NCI-H1930 (cell line): ENCODE measurements around the gene SIPA1.

Experiments used
- DNase-seq, 2 experiments: peaks; one replicate each; lab custom pipeline; 2025; lab: John Stamatoyannopoulos, UW

The SIPA1 gene

GRCh38 chr11:65643971-65644370 lies 6.1 kb downstream of the SIPA1 start:
- no peak for DNase-seq

- no peak for DNase-seq
These were observed 6.9 kb downstream of the SIPA1 start for GRCh38 chr11:65644837-65645236.

DNA sequence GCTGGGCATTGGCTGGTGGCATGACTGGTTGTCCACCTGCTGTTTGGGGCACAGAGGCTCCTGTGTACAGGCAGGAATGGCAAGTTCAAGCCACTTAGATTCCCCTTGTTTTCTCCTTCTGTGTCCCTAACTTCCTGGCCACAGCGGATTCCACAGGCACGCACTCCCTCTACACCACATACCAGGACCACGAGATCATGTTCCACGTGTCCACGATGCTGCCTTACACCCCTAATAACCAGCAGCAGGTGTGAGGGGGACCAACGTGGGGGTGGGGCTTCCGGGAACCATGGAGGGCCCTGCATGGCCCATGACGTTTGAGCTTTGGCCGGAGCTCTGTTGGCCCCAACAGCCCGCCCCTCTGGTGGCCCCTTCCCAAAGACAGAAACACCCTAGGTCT lies 7.8 kb downstream of the SIPA1 start:
- DNase-seq, result no peak

GRCh38 chr11:65646288-65646957 lies 8.5 kb downstream of the SIPA1 start:
- no peak for DNase-seq

GRCh38 chr11:65646958-65647701 lies 9.2 kb downstream of the SIPA1 start:
- peak; percentile 40 to 65 for DNase-seq

DNA sequence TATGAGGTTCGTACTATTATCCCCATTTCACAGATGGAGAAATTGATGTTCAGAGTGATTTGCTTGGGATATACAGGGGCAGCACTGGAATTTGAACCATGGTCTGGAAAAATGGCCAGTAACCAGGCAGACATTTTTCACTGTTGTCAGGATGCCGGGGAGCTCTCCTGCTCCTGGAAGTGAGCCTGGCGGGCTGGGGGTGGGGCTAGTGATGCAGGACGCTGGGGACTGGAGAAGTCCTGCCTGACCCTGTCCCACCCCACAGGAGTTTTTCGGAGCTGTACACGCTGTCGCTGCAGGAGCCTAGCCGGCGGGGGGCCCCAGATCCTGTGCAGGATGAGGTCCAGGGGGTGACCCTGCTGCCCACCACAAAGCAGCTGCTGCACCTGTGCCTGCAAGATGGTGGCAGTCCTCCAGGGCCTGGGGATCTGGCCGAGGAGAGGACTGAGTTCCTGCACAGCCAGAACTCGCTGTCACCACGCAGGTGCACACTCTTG lies 11.1 kb downstream of the SIPA1 start:
- no peak for DNase-seq

DNA sequence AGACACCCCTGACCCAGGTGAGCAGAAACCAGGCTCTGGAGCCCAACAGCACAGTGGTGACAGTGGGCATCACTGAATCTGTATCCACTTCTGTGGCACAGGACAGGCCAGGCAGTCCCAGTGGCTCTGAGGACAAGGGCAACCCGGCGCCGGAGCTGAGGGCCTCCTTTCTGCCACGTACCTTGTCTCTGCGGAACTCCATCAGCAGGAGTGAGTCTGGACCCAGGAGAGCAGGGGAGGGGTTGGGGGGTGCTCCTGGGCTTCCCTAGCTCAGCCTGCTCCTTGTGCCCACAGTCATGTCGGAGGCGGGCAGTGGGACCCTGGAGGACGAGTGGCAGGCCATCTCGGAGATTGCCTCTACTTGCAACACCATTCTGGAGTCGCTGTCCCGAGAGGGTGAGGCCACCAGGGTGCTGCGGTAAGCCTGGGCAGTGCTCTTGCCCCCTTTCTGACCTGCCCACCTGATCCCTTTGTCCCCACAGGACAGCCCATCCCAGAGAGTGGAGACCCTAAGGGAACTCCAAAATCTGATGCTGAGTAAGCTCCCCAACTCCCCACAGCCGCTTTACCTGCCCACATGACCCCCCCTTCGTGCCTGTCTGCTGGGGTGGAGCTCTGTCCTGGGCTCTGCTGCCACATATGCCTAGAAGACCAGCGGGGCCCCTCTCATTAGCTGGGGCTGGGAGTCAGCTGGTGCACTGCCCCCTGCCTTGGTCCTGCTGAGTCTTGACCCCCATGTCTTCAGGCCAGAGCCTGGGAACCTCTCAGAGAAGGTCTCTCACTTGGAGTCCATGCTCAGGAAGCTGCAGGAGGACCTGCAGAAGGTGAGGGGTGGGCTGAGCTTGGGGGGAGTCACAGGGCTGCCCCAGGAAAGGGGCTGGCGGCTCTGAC lies 12.0 kb downstream of the SIPA1 start:
- no peak for DNase-seq

DNA sequence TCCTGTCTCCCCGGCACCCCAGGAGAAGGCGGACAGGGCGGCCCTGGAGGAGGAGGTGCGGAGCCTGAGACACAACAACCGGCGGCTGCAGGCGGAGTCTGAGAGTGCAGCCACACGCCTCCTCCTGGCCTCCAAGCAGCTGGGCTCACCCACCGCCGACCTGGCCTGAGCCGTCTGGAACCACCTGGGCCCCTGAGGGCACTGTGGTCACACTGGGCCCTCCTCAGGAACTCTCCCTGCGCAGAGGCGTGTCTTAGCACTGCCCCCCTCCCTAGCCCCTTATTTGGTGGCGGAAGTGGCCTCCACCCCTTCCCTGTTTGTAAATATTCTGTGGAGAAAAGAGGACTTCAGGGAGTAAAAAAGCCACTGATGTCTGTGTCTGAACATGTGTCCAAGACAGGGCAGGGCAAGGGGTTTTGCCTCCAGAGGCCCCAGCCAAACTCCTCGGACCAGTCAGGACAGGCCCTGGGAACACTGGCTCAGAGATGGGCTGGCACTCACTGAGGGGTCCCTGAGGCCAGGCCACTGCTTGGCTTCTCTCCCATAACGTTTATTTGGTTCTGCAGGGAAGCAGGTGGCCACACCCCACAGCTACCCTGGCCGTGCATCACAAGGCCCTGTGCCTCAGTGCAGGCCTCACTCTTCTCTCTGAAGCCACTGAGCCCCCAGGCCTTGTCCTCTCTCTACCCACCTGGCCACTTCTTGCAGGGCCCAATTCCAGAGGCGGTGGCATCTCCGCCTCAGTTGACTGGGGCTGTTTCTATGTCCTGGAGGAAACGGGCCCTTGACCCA lies 12.8 kb downstream of the SIPA1 start:
- DNase-seq, result no peak

DNA sequence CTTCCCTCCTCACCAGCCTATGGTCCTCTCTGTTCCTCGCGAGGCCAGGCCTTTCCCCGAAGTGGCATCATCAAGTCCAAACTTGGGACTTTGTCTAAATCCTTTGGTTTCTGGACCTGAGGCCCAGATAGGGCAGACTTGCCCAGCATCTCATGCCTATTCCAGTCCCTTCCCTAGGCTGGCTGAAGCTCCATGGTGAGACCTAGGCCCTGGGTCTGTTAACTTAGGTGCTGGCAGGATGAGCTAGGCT lies 13.4 kb downstream of the SIPA1 start:
- no peak for DNase-seq

GRCh38 chr11:65651589-65652510 lies 13.9 kb downstream of the SIPA1 start:
- DNase-seq, result no peak

- DNase-seq, result peak; percentile 78 to 92
These were observed 14.8 kb downstream of the SIPA1 start for GRCh38 chr11:65652511-65653228.

- DNase-seq, result no peak
These were observed 15.6 kb downstream of the SIPA1 start for GRCh38 chr11:65653229-65654225.

GRCh38 chr11:65654375-65655349 lies 16.8 kb downstream of the SIPA1 start:
- DNase-seq, result no peak

DNA sequence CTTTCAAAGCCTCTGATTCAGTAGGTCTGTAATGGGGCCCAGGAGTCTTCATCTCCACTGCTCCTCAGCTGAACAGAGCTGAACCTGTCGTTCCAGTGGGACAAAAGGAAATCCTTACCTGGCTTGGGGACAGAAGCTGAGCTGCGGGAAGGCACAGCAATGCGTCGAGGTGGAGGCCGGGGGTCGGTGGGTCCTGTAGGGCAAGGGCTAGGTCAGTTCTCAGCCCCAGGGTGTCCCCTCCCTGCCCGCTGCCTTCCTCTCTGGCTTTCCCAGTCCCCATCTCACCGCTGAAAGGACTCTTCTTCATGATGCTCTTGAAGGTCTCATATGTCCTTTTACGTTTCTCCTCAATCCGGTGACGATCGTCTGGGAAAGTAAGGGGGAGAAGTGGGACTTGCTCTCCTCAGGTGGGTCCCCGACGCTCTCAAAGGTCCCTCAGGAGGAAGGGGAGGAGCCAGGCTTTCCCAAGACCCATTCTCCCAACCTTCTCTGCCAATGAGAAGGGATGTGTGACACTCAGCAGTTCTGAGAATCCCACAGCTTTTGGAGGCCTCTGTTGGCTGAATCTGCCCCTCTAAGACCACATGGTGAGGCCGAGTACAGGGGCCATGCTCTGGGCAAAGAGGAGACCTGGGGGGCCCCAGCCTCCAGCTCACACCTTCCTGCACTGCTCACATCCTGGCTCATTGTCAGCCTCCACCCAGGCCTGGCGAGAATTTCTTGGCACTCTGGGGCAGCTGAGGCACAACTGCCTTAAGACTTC lies 17.9 kb downstream of the SIPA1 start:
- DNase-seq, result no peak

DNA sequence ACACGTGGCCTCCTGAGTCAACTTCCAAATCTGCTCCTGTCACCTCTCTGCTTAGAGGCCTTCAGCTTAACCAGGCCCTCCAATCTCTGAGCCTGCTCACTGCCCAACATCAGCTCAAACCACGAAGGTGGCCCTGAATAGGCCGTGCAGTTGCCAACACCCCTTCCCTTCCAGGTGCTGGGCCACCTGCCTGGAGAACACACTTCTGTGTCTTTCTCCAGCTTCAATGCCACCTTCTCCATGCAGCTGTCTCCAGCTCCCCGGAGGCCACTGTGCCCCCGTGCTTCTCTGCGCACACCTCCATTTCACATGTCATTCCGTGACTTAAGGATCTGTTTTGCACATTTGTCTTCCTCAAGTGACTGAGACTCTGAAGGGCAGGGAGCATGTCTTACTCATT lies 19.5 kb downstream of the SIPA1 start:
- no peak for DNase-seq

DNA sequence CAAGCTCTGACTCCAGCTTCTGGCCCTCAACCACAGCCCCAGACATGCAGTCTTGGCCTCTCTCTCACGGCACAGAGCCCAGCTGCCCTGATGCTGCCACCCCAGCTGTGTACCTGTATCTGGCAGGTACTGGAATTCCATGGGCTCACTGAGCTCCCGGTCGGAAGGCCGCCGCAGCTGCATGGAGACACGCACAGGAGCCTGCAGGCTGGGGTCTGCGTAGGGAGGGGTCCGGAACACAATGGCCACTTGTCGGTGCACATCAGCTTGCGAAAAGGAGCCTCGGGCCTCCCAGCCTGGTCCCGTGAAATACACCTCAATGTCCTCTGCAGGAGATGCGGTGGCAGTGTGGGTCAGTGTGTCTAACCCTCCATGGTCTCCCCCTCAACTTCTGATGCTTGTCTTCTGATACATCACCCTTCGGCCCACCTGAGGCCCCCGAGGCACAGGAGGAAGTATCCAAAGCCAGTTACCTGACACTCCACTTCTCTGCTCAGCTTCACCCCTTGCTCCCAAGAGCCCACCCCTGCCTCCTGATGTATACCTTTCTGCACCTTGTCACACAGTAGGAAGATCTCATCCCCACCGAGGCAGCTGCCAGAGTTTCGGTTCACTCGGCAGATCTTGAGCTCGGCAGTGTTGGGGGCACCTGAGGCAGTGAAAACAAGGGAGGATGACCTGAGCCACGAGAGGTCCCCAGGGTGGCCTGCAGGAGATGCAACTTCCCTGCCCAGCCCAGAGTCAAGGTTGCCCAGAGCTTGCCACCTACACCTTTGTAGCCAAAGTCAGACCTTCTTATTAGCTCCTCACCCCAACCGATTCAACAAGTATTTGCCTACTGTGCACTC lies 20.5 kb downstream of the SIPA1 start:
- no peak for DNase-seq
